Esophagus muscularis mucosa (tissue), 4 donors: ENCODE measurements around the gene APOBEC2.

Experiments used
- CTCF ChIP-seq, 3 experiments: fragments of 200-600 bp in 2 of 3; fragments of 450-650 bp in 1 of 3; sonication (generic) in 2 of 3; IDR thresholded peaks; one replicate each; pipeline ENCODE4 v1.5.1; 2017 to 2019; ENCODE audit warnings: antibody characterized with exemption in 3 of 3, mild to moderate bottlenecking in 2 of 3, moderate library complexity in 1 of 3
- EP300 ChIP-seq: sonication (generic); formaldehyde crosslinking; IDR thresholded peaks from one replicate; pipeline ENCODE4 v1.6.1; 2017; ENCODE audit warnings: antibody characterized with exemption
- POLR2A ChIP-seq: fragments of 450-650 bp; IDR thresholded peaks from one replicate; pipeline ENCODE4 v1.6.1; 2017; ENCODE audit warnings: antibody characterized with exemption, moderate library complexity, mild to moderate bottlenecking, low read depth

- TF ChIP-seq CTCF (IDR thresholded peaks at IDR 0.05) = no peak
- no peak for TF ChIP-seq POLR2A
- no peak for TF ChIP-seq EP300
Observed at GRCh38 chr6:41064841-41065240, 11.8 kb downstream of the APOBEC2 start.
